OCI-LY7 (cell line): ENCODE measurements around the gene IQCH.
"Not testable (repeated sequence)": the region's sequence is repeated elsewhere in the genome, so short reads cannot be mapped to it uniquely, and the experiment has no call there.

Source experiments
- CTCF ChIP-seq: fragments of 200-600 bp; sonication (generic); conservative IDR thresholded peaks from 2 replicates; pipeline ENCODE4 v1.5.1; 2014; ENCODE audit warnings: mild to moderate bottlenecking, antibody characterized with exemption, low read length, moderate library complexity, mixed read lengths
- EZH2phosphoT487 ChIP-seq: fragments of 200-600 bp; sonication (generic); IDR thresholded peaks from 2 replicates; pipeline ENCODE4 v1.6.1; 2018; ENCODE audit warnings: low read depth, borderline replicate concordance, mild to moderate bottlenecking, mixed run types, antibody characterized with exemption, low read length, moderate library complexity, mixed read lengths

DNA sequence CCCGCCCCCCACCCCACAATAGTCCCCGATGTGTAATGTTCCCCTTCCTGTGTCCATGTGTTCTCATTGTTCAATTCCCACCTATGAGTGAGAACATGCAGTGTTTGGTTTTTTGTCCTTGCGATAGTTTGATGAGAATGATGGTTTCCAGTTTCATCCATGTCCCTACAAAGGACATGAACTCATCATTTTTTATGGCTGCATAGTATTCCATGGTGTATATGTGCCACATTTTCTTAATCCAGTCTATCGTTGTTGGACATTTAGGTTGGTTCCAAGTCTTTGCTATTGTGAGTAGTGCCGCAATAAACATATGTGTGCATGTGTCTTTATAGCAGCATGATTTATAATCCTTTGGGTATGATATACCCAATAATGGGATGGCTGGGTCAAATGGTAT is 193.8 kb downstream of the IQCH start:
- not testable (repeated sequence) for TF ChIP-seq CTCF, EZH2phosphoT487
